GM12801 (cell line): Measurements from ENCODE around the gene SURF4.

Source experiments
- TF ChIP-seq, protein P1 (sequence below): IDR thresholded peaks from one replicate; pipeline ENCODE4 v1.5.1; 2011; ENCODE audit warnings: control low read depth; ENCODE audit not compliant: insufficient read length; ENCODE audit errors: extremely low read depth

SURF4 gene

DNA sequence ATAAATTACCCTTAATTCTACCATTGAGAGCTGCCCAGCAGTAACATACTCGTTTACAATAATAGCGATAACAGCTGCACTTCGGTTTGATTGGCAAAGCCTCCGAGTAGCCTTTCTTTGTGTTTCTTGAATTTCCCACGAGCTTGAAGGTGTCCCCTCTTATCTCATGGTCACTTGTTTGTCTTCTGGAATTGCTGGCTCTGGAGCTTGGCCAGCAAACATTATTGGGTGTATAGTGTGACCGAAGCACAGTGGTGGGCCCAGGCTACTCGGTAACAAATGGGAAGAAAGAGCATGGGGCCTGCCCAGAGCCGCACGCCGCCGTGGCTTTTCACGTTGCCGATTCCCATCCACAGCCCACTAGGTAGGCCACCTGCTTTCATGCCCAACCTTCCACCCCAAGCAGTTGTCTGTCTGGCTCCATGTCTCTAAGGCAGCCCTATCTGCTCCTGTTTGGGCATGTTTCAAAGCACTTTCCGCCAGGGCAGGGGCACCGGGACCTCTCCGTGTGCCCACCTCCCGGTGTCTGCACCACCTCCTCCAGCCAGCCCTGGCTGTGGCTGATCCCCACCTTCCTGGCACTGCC, 9.0 kb upstream of the SURF4 start:
- TF ChIP-seq, protein P1, sequence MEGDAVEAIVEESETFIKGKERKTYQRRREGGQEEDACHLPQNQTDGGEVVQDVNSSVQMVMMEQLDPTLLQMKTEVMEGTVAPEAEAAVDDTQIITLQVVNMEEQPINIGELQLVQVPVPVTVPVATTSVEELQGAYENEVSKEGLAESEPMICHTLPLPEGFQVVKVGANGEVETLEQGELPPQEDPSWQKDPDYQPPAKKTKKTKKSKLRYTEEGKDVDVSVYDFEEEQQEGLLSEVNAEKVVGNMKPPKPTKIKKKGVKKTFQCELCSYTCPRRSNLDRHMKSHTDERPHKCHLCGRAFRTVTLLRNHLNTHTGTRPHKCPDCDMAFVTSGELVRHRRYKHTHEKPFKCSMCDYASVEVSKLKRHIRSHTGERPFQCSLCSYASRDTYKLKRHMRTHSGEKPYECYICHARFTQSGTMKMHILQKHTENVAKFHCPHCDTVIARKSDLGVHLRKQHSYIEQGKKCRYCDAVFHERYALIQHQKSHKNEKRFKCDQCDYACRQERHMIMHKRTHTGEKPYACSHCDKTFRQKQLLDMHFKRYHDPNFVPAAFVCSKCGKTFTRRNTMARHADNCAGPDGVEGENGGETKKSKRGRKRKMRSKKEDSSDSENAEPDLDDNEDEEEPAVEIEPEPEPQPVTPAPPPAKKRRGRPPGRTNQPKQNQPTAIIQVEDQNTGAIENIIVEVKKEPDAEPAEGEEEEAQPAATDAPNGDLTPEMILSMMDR, result no peak

DNA sequence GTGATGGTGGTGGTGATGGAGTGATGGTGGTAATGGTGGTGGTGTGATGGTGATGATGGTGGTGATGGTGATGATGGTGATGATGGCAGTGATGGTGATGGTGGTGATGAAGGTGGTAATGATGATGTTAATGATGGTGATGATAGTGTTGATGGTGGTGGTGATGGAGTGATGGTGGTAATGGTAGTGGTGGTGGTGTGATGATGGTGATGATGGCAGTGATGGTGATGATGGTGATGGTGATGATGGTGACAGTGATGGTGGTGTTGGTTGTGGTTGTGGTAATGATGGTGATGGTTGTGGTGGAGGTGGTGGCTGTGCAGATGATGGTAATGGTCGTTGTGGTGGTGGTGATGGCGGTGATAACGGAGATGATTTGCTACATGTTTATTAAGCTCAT, 7.6 kb upstream of the SURF4 start:
- TF ChIP-seq, protein P1, result no peak

DNA sequence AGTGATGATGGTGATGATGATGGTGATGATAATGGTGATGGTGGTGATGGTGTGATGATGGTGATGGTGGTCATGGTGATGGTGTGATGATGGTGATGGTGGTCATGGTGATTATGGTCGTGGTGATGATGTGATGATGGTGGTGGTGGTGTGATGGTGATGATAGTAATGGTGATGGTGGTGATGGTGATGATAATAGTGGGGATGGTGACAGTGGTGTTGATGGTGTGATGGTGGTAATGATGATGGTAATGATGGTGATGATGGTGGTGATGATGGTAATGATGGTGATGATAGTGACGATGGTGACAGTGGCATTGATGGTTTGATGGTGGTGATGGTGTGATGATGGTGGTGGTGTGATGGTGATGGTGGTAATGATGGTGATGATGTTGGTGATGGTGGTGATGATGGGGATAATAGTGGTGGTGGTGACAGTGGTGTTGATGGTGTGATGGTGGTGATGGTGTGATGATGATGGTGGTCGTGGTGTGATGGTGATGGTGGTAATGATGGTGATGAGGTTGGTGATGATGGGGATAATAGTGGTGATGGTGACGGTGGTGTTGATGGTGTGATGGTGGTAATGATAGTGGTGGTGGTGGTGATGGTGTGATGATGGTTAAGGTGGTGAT, 6.8 kb upstream of the SURF4 start:
- TF ChIP-seq, protein P1, result no peak

DNA sequence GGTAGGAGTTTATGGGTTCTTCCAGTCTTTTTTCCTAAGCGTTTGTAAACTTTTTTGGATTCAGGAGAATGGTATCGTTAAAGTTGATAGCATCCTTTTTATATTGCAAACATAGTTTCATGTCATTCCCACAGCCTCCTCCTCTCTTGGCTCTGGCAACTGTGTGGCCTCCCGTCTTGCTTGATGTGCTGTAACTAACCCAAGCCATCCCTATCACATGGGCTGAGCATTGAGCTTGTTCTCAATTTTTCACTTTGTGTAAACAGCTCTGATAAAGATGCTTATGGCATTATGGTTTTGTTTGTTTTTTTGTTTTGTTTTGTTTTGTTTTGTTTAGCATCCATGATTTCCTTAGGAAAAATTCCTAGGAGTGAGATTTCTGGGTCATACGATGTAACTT, 4.9 kb upstream of the SURF4 start:
- TF ChIP-seq, protein P1, result no peak

DNA sequence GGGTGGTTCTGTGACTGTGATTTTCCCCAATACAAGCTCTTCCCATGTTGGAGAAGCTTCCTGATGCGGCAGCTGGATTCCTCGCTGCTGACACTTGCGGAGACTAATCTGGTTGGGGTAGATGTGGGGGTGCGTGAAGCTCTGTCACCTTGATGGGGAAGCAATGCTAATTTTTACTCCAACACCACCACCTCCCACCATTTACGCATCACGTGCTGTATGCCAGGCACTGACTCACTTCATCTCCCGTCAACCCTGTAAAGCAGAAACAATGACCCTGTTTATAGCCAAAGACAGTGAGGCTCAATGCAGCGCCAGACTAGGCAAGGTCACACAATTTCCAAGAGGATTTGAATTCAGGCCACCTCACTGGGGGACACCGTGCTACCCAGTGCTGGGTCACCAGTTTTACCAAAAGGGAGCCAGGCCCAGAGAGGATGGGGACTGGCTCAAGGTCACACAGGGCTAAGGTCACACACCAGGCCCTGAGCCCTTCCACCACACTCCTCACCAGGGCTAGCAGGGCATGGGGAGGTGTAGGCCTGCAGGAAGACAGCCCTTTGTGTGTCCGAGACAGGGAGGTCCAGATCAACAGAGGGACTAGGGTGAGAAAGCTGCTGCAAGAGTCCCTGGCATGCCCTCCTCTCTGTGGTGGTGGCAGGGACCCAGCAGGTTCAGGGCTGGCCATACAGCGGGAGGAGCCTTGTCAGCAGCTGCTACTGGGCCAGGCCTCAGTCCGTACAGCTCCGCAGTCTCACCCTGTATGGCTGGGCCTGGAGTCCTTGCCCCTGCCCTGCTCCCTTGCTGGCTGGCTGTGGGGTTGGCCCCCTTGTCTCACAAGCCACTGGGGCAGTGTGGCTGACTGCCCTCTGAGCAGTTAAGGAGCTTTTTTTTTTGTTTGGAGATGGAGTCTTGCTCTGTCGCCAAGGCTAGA, 3.6 kb upstream of the SURF4 start:
- TF ChIP-seq, protein P1, result no peak

DNA sequence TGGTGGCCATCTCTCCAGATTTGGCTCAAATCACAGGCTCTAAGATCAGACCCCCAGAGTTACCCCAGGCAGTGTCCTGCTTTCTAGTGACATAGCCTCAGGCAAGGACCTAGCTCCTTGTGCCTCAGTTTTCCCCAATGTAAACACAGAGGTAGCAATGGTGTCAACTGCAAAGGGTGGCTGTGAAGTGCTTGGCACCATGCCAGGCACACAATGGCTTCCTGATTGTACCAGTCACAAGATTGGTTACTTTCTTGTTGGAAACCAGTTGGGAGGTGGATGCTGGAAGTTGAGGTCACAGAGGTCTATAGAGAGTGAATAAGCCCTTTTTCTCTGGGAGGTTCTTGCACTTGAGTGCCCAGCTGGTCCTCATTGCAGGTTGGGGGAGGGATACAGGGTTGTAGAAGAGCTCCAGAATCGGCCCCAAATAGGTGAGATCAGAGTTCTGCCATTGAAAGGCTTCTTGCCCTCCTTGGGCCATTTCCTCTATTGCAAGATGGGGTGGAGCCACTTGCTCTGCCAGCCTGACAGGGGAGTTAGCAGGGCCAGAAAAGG, 2.6 kb upstream of the SURF4 start:
- TF ChIP-seq, protein P1, result no peak

DNA sequence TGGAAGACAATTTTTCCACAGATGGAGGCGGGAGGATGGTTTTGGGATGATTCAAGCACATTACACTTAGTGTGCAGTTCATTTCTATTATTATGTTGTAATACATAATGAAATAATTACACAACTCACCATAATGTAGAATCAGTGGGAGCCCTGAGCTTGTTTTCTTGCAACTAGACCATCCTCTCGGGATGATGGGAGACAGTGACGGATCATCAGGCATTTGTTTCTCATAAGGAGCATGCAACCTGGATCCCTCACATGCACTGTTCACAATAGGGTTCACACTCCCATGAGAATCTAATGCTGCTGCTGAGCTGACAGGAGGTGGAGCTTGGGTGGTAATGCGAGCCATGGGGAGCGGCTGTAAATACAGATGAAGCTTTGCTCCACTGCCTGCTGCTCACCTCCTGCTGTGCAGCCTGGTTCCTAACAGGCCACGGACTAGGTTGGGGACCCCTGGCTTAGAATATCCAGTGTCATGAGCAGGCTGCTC, 1.9 kb upstream of the SURF4 start:
- TF ChIP-seq, protein P1, result no peak
